HG02870 (cell line): ENCODE results near the gene TMEM63C.
"Not testable (repeated sequence)": the region's sequence is repeated elsewhere in the genome, so short reads cannot be mapped to it uniquely, and the experiment has no call there.

Experiments used
- ATAC-seq: cut with Tn5 transposase; IDR thresholded peaks from one replicate; pipeline ENCODE4 v1.9.1; 2021; ENCODE audit warnings: mild to moderate bottlenecking, moderate library complexity; ENCODE audit not compliant: unreplicated experiment

Gene TMEM63C

GRCh38 chr14:77272261-77272660 lies 90.7 kb downstream of the TMEM63C start:
- no peak for ATAC-seq

GRCh38 chr14:77273796-77274195 lies 92.2 kb downstream of the TMEM63C start:
- ATAC-seq = no peak

- ATAC-seq = no peak
Observed at GRCh38 chr14:77275041-77275580, 93.5 kb downstream of the TMEM63C start.

- ATAC-seq = no peak
Observed at GRCh38 chr14:77275601-77276017, 94.0 kb downstream of the TMEM63C start.

- ATAC-seq = no peak
Observed at GRCh38 chr14:77276295-77276935, 94.8 kb downstream of the TMEM63C start.

GRCh38 chr14:77276959-77277358 lies 95.4 kb downstream of the TMEM63C start:
- no peak for ATAC-seq

GRCh38 chr14:77278461-77279230 lies 97.0 kb downstream of the TMEM63C start:
- ATAC-seq = no peak

GRCh38 chr14:77279719-77280118 lies 98.1 kb downstream of the TMEM63C start:
- no peak for ATAC-seq

- ATAC-seq = not testable (repeated sequence)
Observed at GRCh38 chr14:77280921-77281320, 99.3 kb downstream of the TMEM63C start.

- ATAC-seq = no peak
Observed at GRCh38 chr14:77281852-77282410, 100.3 kb downstream of the TMEM63C start.

- ATAC-seq = no peak
Observed at GRCh38 chr14:77284066-77284465, 102.5 kb downstream of the TMEM63C start.

GRCh38 chr14:77284466-77284865 lies 102.9 kb downstream of the TMEM63C start:
- ATAC-seq = no peak

GRCh38 chr14:77286576-77286975 lies 105.0 kb downstream of the TMEM63C start:
- ATAC-seq = no peak

GRCh38 chr14:77290705-77291104 lies 109.1 kb downstream of the TMEM63C start:
- no peak for ATAC-seq

GRCh38 chr14:77296155-77296554 lies 114.6 kb downstream of the TMEM63C start:
- ATAC-seq = no peak

GRCh38 chr14:77296906-77297305 lies 115.3 kb downstream of the TMEM63C start:
- no peak for ATAC-seq

- ATAC-seq = no peak
Observed at GRCh38 chr14:77299771-77300170, 118.2 kb downstream of the TMEM63C start.

GRCh38 chr14:77301103-77301502 lies 119.5 kb downstream of the TMEM63C start:
- ATAC-seq = no peak

- no peak for ATAC-seq
Observed at GRCh38 chr14:77302926-77303325, 121.3 kb downstream of the TMEM63C start.

- peak; percentile 52 for ATAC-seq
Observed at GRCh38 chr14:77303417-77304156, 122.0 kb downstream of the TMEM63C start.

- ATAC-seq = no peak
Observed at GRCh38 chr14:77305696-77306095, 124.1 kb downstream of the TMEM63C start.
